NCI-H446 (cell line): ENCODE results near the gene F2R.
"Not testable (repeated sequence)": the region's sequence is repeated elsewhere in the genome, so short reads cannot be mapped to it uniquely, and the experiment has no call there.

Experiments used
- DNase-seq, 2 experiments: peaks; one replicate each; lab custom pipeline; 2025; lab: John Stamatoyannopoulos, UW

Gene F2R

DNA sequence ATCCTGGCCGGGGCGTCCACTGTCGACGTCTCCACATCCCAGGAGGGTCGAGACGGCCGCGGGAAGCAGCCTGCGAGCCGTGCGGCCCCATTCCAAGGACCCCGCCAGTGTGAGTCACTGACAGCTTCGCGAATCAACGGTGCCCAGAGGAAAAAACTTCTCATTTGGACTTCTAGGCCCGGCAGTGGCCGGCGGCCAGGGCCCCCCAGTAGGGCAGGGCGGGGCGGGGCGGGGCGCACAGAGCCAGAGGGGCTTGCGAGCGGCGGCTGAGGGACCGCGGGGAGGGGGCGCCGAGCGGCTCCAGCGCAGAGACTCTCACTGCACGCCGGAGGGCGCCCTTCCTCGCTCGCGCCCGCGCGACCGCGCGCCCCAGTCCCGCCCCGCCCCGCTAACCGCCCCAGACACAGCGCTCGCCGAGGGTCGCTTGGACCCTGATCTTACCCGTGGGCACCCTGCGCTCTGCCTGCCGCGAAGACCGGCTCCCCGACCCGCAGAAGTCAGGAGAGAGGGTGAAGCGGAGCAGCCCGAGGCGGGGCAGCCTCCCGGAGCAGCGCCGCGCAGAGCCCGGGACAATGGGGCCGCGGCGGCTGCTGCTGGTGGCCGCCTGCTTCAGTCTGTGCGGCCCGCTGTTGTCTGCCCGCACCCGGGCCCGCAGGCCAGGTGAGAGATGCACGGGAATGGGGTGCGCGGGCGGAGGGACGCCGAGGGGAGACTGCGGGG lies at the start of gene F2R:
Gene F2R, plus strand, starts transcription at position 391 of the 720 bp plus-strand sequence. Its CDS starts 182 bp downstream, at position 573.
- DNase-seq: no peak

DNA sequence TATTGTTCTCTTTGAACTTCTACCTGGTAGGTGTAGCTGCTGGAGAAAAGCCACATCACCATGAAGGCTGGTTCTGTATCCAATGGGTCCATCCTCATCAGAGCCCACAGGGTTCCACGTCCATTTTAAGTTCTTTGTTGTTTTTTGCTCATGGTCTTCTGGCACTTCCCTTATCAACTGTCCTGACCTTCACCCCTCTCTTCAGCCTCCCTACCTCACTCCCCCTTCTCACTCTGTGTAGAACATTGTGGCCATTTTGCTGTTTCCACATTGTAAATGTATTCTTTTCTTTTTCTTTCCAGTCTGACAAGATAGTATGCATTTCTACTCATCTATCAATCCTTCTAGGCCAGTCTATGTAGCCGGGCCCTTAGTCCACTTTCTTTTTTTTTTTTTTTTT lies 48.4 kb upstream of the F2R start:
- DNase-seq: no peak

DNA sequence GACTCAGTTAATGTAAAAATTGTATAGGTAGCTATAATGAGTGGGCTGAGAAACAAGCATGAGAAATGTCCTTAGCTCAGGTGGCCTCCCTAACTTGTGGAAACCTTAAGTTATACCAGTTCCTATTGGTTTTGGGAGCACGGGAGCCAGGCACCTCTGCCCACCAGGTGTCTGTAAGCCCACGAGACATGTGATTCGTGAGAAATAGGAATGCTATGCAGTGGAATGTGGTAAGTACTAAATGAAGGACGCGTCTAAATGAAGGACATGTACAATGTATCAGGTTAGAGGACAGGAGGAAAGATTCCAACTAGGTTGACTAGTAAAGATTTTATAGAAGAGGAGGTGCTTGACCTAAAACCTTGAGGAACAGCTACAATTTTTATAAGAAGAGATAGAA lies 46.7 kb upstream of the F2R start:
- no peak for DNase-seq

DNA sequence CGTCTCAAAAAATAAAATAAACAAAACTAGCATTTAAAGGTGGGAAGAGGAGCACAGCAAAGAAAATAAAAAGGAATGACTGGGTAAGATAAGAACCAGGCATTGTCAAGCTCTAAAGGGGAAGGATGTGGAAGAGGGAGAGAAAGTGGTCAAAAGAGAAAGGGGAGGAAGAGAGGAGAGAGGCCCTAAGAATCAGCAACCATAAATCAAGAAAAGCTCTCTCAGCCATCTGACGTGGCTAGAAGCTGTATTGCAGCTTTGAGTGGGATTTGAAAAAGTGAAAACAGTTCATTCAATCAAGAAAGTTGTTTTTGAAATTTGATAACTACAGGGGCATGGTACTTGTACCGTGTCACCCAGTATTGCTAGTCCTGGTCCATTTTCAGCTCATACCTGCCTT lies 45.4 kb upstream of the F2R start:
- DNase-seq: no peak

DNA sequence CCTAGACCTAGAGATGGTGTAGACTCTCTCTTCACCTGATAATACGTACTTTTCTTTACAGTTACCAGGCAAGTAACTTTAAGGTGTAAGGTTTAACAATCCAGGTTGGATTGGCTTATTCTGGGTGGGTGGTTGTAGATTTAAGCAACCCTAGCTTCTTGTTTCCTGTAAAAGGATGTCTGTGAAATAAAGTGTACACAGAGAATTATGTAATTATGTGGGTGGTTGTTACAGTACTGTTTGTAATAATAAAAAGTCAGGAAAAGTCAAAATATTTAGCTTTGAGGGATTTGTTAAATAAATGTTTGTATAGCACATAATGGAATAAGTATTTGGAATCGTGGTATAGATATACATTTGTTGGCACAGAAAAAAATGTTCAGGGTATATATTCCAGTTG lies 43.7 kb upstream of the F2R start:
- no peak for DNase-seq

DNA sequence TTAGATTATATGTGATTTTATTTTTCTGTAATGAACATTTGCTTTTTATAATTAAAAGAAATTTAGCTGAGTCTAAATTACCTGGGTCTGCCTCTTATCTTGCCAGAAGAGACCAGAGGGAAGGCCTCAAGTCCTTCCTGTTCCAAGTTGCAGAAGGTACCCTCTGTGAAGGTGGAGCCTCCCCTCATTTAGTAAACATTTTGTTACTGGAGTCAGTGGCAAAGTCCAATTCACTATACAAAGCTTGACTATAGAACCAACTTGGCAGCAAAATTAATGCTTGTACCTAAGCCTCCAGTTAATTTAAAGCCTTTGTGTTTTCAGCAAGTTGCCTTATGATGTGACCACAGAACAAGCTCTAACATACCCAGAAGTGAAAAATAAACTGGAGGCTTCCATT lies 42.8 kb upstream of the F2R start:
- no peak for DNase-seq

DNA sequence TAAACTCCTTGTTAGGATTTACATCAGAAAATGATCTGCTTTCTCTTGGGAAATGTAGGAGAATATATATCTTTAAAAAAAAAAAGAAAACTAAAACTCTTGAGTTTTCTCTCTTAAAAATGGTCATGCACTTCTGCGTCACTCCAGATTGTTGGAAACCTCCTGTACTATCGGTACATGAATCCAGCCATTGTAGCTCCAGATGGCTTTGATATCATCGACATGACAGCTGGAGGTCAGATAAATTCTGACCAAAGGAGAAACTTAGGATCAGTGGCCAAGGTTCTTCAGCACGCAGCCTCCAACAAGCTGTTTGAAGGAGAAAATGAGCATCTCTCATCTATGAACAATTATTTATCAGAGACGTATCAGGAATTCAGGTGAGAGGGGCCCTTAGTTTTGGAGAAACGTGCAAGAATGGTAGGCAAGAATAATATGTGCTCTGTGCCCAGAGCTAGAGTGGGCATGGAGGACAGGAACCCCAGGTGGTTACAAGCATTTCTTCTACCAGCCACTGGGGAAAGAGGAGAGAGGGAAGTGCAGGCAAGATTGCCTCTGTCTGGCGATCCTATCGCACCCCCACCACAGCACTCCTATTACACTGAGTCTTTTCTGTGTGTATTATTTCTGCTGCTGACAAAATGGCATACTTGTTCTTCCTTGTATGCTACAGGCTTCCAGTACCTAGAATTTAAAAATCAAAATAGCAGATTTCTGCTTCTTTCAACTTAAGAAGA lies 41.4 kb upstream of the F2R start:
- no peak for DNase-seq

DNA sequence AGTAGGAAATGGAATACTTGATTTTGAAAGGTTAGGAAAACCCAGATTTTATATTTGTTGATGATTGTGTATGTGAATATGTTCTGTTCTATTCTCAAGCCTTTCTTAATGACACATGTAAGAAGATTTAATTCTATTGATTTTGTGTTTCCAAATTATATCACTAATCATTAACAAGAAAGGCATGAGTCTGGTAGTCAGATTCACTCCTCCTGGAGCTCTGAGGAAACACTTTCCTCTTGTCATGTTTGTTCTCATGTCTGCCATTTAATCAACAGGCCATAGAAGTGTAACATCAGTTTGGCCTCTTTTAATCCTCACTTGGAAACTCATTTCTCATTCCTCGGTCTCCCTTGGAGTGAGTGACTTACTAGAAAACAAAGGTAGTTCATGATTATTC lies 40.6 kb upstream of the F2R start:
- DNase-seq: no peak

DNA sequence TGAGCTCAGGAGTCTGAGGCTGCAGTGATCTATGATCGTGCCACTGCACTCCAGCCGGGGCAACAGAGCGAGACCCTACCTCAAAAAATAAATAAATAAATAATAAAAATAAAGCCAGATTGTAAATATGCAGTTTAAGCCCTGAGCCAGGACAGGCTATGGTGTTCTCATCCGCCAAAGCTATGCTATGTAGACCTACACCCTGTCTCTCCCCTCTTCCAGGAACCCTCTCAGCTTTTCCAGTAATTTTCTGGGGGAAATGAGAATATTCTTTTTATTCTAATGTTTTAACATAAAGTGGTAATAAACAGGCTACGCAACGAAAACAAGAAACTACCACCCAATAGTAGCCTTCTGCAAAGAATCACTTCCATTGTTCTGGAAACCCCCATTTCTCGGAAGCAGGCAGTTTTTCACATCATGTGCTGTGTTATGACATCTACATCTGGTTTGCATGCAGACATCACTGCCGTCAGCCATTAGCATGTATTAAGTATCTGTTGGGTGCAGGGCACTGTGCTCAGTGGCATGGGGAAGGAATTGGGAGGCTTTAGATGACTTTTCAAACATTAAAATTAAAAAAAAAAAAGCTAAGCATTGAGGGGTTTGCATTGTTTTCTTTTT lies 38.0 kb upstream of the F2R start:
- DNase-seq: no peak

DNA sequence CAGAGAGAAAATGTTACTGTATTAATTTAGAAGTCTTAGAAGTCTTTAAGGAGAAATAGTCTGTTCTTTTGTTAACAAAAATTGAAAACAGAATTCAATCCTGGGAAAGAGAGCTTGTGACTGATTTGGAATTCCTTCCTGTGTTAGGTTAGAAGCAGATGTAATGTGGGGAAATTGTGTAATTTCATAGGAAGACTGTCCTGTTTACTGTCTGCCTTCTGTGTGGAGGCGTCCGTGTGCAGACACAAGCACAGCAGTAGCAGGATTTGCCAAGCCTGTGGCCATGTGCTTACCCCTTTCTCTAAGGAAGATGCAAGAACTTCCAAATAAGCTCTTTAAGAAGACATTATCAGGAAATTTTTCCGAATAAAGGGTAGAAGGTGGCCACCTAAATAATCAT lies 36.7 kb upstream of the F2R start:
- DNase-seq: no peak

DNA sequence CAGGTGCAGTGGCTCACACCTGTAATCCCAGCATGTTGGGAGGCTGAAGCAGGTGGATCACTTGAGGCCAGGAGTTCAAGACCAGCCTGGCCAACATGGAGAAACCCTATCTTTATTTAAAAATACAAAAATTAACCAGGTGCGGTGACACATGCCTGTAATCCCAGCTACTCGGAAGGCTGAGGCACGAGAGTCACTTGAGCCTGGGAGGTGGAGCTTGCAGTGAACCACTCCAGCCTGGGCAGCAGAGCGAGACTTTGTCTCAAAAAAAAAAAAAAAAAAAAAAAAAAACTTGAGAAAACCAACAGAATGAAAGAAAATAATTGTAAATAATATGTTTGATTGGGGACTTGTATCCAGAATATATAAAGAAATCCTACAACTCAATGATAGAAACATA lies 35.1 kb upstream of the F2R start:
- not testable (repeated sequence) for DNase-seq

DNA sequence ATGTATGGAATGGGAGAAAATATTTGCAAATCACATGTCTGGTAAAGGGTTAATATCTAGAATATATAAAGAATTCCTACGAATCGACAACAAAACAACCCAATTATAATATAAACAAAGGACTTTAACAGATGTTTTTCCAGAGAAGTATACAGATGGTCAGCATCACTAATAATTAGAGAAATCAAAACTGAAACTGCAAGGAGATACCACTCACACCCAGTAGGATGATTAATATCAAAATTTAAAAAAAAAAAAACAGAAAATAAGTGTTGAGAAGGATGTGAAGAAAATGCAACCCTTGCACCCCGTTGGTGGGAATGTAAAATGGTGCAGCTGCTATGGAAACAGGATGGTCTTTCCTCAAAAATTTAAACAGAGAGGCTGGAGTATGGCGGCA lies 34.6 kb upstream of the F2R start:
- DNase-seq: no peak

DNA sequence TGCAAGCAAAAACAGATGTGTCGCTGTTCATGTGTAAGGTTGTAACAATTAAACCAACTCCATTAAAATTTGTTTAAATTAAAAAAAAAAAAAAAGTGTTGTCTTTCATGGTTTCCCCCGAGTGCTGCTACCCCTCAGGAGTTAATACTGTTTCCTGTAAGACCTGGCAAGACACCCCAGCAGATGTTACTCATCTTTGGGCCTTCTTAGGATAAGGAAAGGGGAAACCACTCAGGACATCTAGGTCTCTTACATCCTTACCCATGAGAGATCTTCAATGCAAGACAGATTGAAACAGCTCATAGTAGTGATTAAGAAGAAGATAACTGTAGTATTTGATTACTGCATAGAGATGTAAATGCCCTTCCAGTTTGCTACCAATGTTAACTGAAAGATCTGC lies 33.5 kb upstream of the F2R start:
- no peak for DNase-seq

DNA sequence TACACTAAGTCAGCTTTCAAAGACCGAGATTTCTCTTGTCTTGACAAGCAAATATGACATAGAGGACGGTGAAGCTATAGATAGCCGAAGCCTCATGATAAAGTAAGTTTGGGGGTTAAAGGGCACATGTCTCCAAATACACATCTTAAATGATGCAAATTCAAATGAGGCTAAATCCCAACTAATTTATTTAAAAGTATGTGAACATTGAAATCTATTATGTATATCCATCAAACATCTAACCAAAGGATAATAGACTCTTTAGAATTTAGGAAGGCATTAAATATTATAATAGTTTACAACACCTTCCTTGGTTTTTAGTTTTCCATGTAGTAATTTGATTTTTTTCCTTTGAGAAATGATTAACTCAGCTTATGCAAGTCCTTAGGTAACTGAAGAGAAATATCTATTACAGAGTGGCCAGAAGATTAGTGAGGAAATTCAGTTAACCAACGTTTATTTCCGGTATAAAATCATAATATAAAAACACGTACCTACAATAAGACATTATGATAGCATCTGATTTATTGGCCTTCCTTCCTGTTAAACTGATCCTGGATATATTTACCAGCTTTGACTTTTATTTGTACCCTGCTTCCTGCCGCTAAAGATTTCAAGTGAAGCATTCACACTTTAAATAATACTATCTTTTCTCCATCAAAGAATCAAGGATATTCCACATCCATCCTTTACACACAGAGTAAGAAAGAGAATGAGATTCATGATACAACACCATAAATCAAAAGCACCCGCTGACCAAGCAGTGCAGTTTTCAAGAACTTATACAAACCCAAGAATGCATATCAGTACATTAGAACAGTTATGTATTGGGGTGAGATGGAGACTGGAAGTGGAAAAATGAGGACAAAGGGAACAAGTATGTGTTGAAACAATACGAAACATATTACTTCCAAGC lies 31.9 kb upstream of the F2R start:
- no peak for DNase-seq

DNA sequence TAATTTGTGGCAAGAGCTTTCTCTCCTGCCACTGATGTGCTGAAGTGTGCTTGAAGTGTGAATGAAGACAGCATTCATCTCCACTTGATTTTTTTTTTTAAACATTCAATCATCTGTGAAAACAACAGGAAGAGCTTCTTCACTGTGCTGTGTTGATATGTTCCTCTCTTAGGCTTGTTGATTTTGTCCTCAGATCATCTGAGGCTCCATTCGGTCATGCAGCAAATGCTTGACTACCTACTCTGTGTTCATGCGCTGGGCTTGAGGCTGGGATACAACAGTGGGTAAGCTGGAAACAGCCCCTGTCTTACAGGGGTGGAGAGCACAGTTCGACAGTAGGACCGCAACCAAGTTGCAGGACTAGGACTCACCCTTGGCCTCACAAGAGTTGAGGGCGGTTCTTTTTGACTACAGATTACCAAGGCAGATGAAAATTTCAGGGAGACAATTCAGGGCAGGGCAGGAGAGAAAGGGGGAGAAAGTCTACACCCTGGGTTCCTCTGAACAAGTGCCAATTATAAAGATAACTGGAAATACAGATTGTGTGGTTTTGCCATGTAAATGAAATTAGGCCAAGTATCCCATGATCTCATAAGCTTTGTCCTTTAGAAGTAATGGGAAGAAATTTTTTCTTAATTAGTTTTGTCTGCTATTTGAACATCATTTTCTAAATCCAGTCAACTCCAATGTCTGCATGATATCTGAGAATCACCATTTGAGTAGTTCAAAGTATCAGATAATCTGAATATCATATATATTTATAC lies 31.0 kb upstream of the F2R start:
- DNase-seq: no peak

DNA sequence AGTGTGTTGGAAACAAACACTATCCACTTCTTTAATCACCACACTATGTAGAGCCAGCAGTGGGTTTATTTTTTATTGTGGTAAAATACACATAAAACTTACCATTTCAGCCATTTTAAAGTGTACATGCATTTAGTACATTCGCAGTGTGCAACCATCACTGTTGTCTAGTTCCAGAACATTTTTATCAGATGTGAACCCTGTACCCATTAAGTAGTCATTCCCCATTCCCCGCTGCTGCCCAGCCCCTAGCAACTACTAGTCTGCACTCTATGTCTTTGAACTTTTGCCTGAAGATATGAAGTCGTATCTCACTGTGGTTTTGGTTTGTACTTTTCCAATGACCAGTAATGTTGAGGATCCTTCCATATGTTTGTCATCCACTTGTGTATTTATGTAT lies 30.2 kb upstream of the F2R start:
- DNase-seq: no peak

DNA sequence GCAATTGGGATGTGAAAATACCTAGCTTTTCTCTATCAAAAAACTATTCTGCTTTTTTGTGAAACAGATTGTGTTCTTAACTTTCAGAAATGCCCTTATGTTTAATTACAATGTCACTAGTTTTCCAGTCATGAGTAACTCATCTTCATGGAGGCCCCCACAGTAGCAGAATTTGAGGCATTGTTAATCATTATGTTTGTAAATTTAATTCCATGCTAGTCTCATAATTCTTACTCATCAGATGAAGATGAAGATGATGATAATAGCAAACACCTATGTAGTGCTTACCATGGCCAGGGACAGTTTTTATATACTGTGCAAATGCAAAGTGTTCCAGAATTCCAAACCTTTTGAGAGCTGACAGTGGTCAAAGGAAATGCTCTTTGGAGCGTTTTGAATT lies 27.7 kb upstream of the F2R start:
- DNase-seq: no peak

DNA sequence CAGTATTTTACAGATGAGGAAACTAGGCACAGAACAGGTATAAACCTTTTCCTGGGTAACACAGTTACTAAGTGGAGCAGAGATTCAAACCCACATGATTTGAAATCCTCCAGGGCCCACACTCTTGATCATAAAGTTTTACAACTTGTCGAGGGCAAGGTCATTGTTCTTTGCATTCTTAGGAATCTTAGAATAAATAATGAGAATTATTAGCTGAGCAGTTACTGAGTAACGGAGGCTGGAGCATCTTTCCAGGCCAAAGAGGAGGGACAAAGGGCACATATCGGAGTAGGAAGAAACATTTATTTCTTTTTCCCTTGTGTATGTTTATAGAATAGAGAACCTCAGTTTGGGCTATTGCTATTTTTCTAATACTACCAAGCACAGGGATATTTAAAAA lies 27.1 kb upstream of the F2R start:
- no peak for DNase-seq

DNA sequence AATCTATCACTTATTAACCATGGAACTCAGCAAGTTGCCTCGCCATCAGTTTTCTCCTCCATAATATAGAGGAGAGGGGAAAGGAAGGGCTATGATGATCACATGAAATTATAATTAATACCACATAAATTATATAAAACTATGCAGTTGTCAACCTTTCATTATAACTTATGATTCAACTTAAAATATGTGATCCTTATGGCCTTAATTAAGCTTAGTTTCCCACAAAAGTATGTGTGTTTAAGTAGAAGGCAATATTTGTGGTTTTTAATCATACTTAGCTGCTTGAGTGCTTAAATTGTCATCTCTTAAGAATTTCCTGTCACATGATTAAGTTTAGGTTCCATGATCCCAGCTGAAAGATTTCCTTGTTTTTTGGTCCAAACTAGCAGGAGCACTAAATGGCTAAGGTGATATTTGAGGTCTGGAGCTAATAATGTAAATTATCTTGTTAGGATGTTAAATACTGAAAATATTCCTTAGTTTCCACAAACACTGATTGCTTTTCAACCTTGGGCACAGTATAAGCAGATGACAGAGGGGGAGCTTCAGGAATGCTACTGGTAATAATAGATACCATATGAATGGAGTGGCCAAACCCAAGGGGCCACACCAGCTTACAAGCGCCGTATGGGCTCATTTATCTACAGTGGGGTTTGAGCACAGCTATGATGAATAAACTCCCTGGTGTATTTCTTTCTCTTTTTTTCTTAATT lies 26.4 kb upstream of the F2R start:
- no peak for DNase-seq

DNA sequence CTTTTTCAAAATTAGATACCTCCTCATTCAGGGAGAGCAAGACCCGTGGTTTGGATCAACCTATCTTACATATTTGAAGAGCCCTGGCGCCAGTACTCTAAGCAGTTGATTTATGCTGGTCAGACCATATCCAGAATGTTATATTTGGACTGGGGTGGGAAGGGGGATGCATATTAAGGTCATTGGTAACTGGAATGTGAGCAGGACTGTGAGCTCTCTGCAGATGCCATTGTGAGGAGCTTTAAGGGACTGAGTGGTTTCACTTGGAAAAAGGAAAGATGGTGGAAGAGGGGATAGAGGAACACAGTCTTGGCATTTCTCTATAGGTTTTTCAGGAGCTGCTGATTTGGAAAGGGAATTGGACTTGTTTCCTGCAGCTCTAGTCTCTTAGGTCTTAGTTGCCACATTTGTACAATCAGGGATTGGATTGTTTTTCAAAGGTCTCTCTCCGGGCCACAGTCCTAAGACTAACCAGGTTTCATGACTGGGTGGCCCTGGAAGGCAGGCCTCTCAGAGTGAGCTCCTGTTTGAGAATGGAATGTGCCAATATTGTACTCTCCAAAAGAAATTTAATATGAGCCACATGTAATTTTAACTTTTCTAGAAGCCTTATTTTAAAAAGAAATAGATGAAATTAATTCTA lies 25.8 kb upstream of the F2R start:
- DNase-seq: no peak
